ENCODE measurements around the gene SLC38A9.

Gene SLC38A9

GRCh38 chr5:55584398-55585205 lies 127.5 kb downstream of the SLC38A9 start:
- TF ChIP-seq CTCF (IDR thresholded peaks at IDR 0.05) = no peak
- H3K79me2 ChIP-seq = no peaks in the 10 kb centered on the region
- H3K9me3 ChIP-seq (ENCODE audit: control insufficient read depth, low read length) = no peaks in the 10 kb centered on the region
- H3K9ac ChIP-seq = no peak overlapping the region
- H3K27me3 ChIP-seq (ENCODE audit: control insufficient read depth, insufficient read depth, low read length) = no peaks in the 10 kb centered on the region
- H3K4me1 ChIP-seq = no peaks in the 10 kb centered on the region
- no peak overlapping the region for H2AFZ ChIP-seq
- no peak overlapping the region for H3K4me3 ChIP-seq (ENCODE audit: low read depth, low read length)
- H3K4me2 ChIP-seq (ENCODE audit: low read length) = no peak overlapping the region
- no peaks in the 10 kb centered on the region for H3K36me3 ChIP-seq (ENCODE audit: control insufficient read depth, insufficient read depth, low read length)
- no peak overlapping the region for H3K27ac ChIP-seq

GRCh38 chr5:55583578-55583977 lies 128.5 kb downstream of the SLC38A9 start:
- no peaks in the 10 kb centered on the region for H3K36me3 ChIP-seq (ENCODE audit: control insufficient read depth, insufficient read depth, low read length)
- no peak for TF ChIP-seq CTCF (IDR thresholded peaks at IDR 0.05)
- H3K27ac ChIP-seq = no peak overlapping the region
- H3K9me3 ChIP-seq (ENCODE audit: control insufficient read depth, low read length) = no peaks in the 10 kb centered on the region
- H3K79me2 ChIP-seq = no peaks in the 10 kb centered on the region
- peaks cover 3% of the 10 kb centered on the region for H3K4me1 ChIP-seq
- H3K4me2 ChIP-seq (ENCODE audit: low read length) = no peak overlapping the region
- no peaks in the 10 kb centered on the region for H3K27me3 ChIP-seq (ENCODE audit: control insufficient read depth, insufficient read depth, low read length)
- no peak overlapping the region for H3K9ac ChIP-seq
- H3K4me3 ChIP-seq (ENCODE audit: low read depth, low read length) = no peak overlapping the region
- H2AFZ ChIP-seq = no peak overlapping the region

- Histone ChIP-seq H3K4me3 (ENCODE audit: low read depth, low read length) (no peak overlapping the region), H3K27ac (no peak overlapping the region), H3K4me1 (peaks cover 7% of the 10 kb centered on the region), H2AFZ (no peak overlapping the region), H3K36me3 (ENCODE audit: control insufficient read depth, insufficient read depth, low read length) (no peaks in the 10 kb centered on the region), H3K79me2 (no peaks in the 10 kb centered on the region), H3K4me2 (ENCODE audit: low read length) (no peak overlapping the region), H3K9ac (no peak overlapping the region), H3K27me3 (ENCODE audit: control insufficient read depth, insufficient read depth, low read length) (no peaks in the 10 kb centered on the region), H3K9me3 (ENCODE audit: control insufficient read depth, low read length) (no peaks in the 10 kb centered on the region)
- TF ChIP-seq CTCF (IDR thresholded peaks at IDR 0.05) = no peak
Observed at GRCh38 chr5:55582256-55582655, 129.9 kb downstream of the SLC38A9 start.

GRCh38 chr5:55580042-55580441 lies 132.1 kb downstream of the SLC38A9 start:
- Histone ChIP-seq H3K4me2 (ENCODE audit: low read length) (no peak overlapping the region), H3K36me3 (ENCODE audit: control insufficient read depth, insufficient read depth, low read length) (no peaks in the 10 kb centered on the region), H3K27me3 (ENCODE audit: control insufficient read depth, insufficient read depth, low read length) (no peaks in the 10 kb centered on the region), H3K27ac (no peak overlapping the region), H2AFZ (no peak overlapping the region), H3K4me1 (peaks cover 7% of the 10 kb centered on the region), H3K79me2 (no peaks in the 10 kb centered on the region), H3K9ac (no peak overlapping the region), H3K4me3 (ENCODE audit: low read depth, low read length) (no peak overlapping the region), H3K9me3 (ENCODE audit: control insufficient read depth, low read length) (no peaks in the 10 kb centered on the region)
- TF ChIP-seq CTCF (IDR thresholded peaks at IDR 0.05) = no peak

- Histone ChIP-seq H3K4me1 (peaks cover 7% of the 10 kb centered on the region), H3K9ac (no peak overlapping the region), H2AFZ (no peak overlapping the region), H3K36me3 (ENCODE audit: control insufficient read depth, insufficient read depth, low read length) (no peaks in the 10 kb centered on the region), H3K79me2 (no peaks in the 10 kb centered on the region), H3K27ac (no peak overlapping the region), H3K4me2 (ENCODE audit: low read length) (no peak overlapping the region), H3K9me3 (ENCODE audit: control insufficient read depth, low read length) (no peaks in the 10 kb centered on the region), H3K27me3 (ENCODE audit: control insufficient read depth, insufficient read depth, low read length) (no peaks in the 10 kb centered on the region), H3K4me3 (ENCODE audit: low read depth, low read length) (no peak overlapping the region)
- TF ChIP-seq CTCF (IDR thresholded peaks at IDR 0.05) = no peak
Observed at GRCh38 chr5:55578771-55579170, 133.4 kb downstream of the SLC38A9 start.

All from parathyroid adenoma (tissue), 2 donors.